SH-SY5Y (cell line): ENCODE data around the gene RNASE11.

ENCODE experiments used
- GATA2 ChIP-seq: IDR thresholded peaks from 2 replicates; pipeline ENCODE4 v1.6.1; 2011; ENCODE audit warnings: mild to moderate bottlenecking, low read depth, low read length
- GATA3 ChIP-seq: IDR thresholded peaks from 2 replicates; pipeline ENCODE4 v1.6.1; 2011; ENCODE audit warnings: low read depth, mild to moderate bottlenecking, low read length, moderate library complexity

DNA sequence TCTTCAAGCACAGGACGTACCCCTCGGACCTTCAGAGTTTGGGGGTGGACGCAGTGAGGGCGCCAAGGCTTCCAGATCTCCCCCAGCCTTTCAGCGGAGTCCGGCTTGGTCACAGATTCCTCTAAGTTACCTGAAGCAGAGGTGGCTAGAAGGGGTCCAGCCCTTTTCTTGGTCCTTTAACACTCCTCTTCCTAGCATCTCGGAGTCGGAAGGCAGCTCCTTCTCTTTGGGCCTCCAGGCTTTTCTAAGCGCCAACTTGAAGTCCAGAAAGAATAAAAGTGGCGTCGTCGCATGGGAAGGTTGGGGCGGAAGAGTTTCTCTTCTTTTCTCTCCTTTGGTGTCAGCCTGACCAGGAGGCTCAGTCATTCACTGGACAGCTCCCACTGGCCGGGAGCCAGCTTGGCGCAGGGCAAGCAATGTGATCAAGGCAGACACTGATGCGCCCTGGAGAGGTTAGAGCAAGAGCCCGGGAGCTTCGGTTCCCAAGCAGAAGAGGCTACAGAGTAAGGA lies 44.1 kb upstream of the RNASE11 start:
- no peak for TF ChIP-seq GATA3
- TF ChIP-seq GATA2 = no peak
